T-cell (primary cell): ENCODE measurements around the gene KRTAP10-3. TPM values are rescaled to one million over a fixed set of nuclear protein-coding genes. Genes with fewer than 3 reads are reported as not detected.

Experiments used
- ATAC-seq, 4 experiments: fragments of 200-7000 bp in 3 of 4; fragments of 150-1000 bp in 1 of 4; cut with Tn5 transposase; replicated peaks in 1 of 4; 1 replicate in 3 of 4; 2 replicates in 1 of 4; pipeline ENCODE4 v1.10.0; 2021; ENCODE audit warnings: moderate library complexity in 3 of 4, mild to moderate bottlenecking in 2 of 4, moderate number of reproducible peaks in 1 of 4
- CTCF ChIA-PET, 2 donors: fragments of 300-600 bp; sonication (Branson Sonifier 250); formaldehyde crosslinking; loops; one replicate each; lab custom pipeline; 2022; ENCODE audit warnings: antibody characterized with exemption in 2 of 2; lab: Charles Lee
- POLR2A ChIA-PET, 2 donors: fragments of 300-600 bp; sonication (Branson Sonifier 250); formaldehyde crosslinking; loops; one replicate each; lab custom pipeline; 2022; ENCODE audit warnings: antibody characterized with exemption in 2 of 2; lab: Charles Lee
- DNase-seq, 35 experiments: peaks; one replicate each; pipeline versions ENCODE4 v3.0.0 to v3.0.0-alpha.2; 2013 to 2023
- H3K27ac ChIP-seq: one replicate; pipeline ENCODE4 v1.5.1; 2013; ENCODE audit warnings: low read length
- H3K27me3 ChIP-seq, 2 experiments: replicated peaks in 1 of 2; 1 replicate in 1 of 2; 2 replicates in 1 of 2; pipeline versions ENCODE4 v1.6.1 to v1.7.0; 2013; ENCODE audit warnings: low read length in 1 of 2, mixed read lengths in 1 of 2; ENCODE audit not compliant: control insufficient read depth in 2 of 2, insufficient read depth in 2 of 2; ENCODE audit errors: extremely low read depth in 1 of 2
- H3K36me3 ChIP-seq, 2 donors: 1 replicate in 1 of 2; 2 replicates in 1 of 2; pipeline versions ENCODE4 v1.6.1 to v1.7.0; 2013; ENCODE audit warnings: low read length in 1 of 2; ENCODE audit not compliant: control insufficient read depth in 2 of 2, insufficient read depth in 1 of 2; ENCODE audit errors: extremely low read depth in 1 of 2
- H3K4me1 ChIP-seq, 2 experiments: 1 replicate in 1 of 2; 2 replicates in 1 of 2; pipeline versions ENCODE4 v1.6.1 to v1.7.0; 2013; ENCODE audit warnings: low read length in 2 of 2, mixed read lengths in 1 of 2; ENCODE audit not compliant: insufficient read depth in 2 of 2, control insufficient read depth in 1 of 2; ENCODE audit errors: extremely low read depth in 1 of 2
- H3K4me3 ChIP-seq, 2 donors: 1 replicate in 1 of 2; 2 replicates in 1 of 2; pipeline versions ENCODE4 v1.5.1 to v1.7.0; 2013; ENCODE audit warnings: mild to moderate bottlenecking in 2 of 2, low read length in 1 of 2, moderate library complexity in 1 of 2; ENCODE audit not compliant: control insufficient read depth in 1 of 2; ENCODE audit errors: extremely low read depth in 1 of 2
- H3K9me3 ChIP-seq: 2 replicates; pipeline ENCODE4 v1.7.0; 2013
- H3K27ac Mint-ChIP-seq, 2 donors: one replicate each; pipeline ENCODE4 v1.8.0; 2020 to 2021; ENCODE audit warnings: mild to moderate bottlenecking in 2 of 2, mixed read lengths in 2 of 2
- H3K27me3 Mint-ChIP-seq, 2 donors: one replicate each; pipeline ENCODE4 v1.8.0; 2021 to 2022; ENCODE audit warnings: mixed read lengths in 2 of 2
- H3K36me3 Mint-ChIP-seq: one replicate; pipeline ENCODE4 v1.8.0; 2021; ENCODE audit warnings: mixed read lengths
- H3K4me1 Mint-ChIP-seq, 3 donors: one replicate each; pipeline ENCODE4 v1.8.0; 2020 to 2022; ENCODE audit warnings: mixed read lengths in 3 of 3, mild to moderate bottlenecking in 1 of 3
- H3K4me3 Mint-ChIP-seq, 3 donors: one replicate each; pipeline ENCODE4 v1.8.0; 2020 to 2022; ENCODE audit warnings: mild to moderate bottlenecking in 3 of 3, mixed read lengths in 3 of 3, moderate library complexity in 3 of 3
- H3K9me3 Mint-ChIP-seq, 3 donors: one replicate each; pipeline ENCODE4 v1.8.0; 2020 to 2022; ENCODE audit warnings: mixed read lengths in 3 of 3
- WGBS: methylation state at CpG from one replicate; pipeline ENCODE4 v1.1.5; 2013; ENCODE audit warnings: missing lambda C conversion rate; ENCODE audit not compliant: insufficient coverage; 5-methylcytosine and 5-hydroxymethylcytosine counted together
- total RNA-seq, 35 experiments: library from RNA in 6 of 35; stranded (reverse) in 6 of 35; fragments of 120-200 nt in 1 of 35; gene quantifications; one replicate each; pipeline versions ENCODE4 v1.2.1 to v1.2.4 and lab custom pipeline; 2013 to 2026

Gene KRTAP10-3, protein sequence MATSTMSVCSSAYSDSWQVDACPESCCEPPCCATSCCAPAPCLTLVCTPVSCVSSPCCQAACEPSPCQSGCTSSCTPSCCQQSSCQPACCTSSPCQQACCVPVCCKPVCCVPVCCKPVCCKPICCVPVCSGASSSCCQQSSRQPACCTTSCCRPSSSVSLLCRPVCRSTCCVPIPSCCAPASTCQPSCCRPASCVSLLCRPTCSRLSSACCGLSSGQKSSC
- total RNA-seq (not detected), total RNA-seq (lab: John Stamatoyannopoulos, UW) (0 to 0.06 (median 0) reads per million in 29 experiments)
- not detected for total RNA-seq (2013)

DNA sequence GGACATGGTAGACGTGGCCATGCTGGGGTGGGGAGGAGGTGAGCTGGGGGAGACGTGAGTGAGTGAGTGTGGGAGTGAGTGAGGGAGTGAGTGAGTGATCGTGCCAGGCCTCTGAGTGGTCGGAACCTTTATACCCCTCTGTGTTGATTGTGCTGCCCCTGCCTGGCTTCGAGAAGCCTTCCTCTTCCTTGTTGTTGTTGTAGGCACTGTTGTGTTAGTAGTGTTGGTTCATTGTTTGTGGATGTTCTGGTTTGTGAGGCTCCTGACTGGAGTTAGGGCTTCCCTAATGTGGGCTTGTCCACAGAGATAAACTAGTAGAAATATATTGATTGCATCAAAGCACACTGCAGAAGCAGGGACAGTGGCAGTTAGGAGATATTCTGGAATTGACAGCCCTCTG is at the start of gene KRTAP10-3:
KRTAP10-3 (minus strand) TSS at position 101 of the 400 bp plus-strand sequence; CDS start at position 21, 80 bp downstream.
- POLR2A ChIA-PET: no interaction called here
- no peak for DNase-seq
- H3K9me3 Mint-ChIP-seq: peaks cover 12 to 33% (median 15%) of the 10 kb centered on the region in 3 donors

DNA sequence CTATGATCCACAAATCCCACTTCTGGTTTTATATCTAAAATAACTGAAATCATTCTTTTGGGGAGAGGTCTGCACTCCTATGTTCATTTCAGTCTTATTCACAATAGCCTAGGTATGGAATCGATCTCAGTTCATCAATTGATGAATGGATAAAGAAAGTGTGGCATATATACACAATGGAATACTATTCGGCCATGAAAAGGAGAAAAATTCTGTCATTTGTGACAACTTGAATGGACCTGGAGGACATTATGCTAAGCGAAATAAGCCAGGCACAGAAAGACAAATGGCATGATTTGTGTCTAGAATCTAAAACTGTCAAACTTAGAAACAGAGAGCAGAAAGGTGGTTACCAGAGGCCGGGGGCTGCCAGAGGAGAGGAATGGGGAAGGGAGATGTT is 47.9 kb upstream of the KRTAP10-3 start:
- Histone ChIP-seq H3K4me1 (no peaks in the 10 kb centered on the region), H3K36me3 (no peaks in the 10 kb centered on the region), H3K9me3 (no peaks in the 10 kb centered on the region), H3K4me3 (no peak overlapping the region), H3K27me3 (peaks cover 0 to 24% of the 10 kb centered on the region in 2 experiments), H3K27ac (no peak overlapping the region)
- peaks cover 12 to 30% (median 16%) of the 10 kb centered on the region in 3 donors for H3K9me3 Mint-ChIP-seq
- ChIA-PET POLR2A (no interaction called here), CTCF (no interaction called here)
- 75% methylated on average over 2 of the region's 4 CpGs for WGBS
- H3K4me1 Mint-ChIP-seq: peaks cover 0 to 5% (median 0%) of the 10 kb centered on the region in 3 donors
- no peak for ATAC-seq
- H3K27me3 Mint-ChIP-seq: peaks cover 6 to 18% of the 10 kb centered on the region in 2 donors
- no peak for DNase-seq
- no peak overlapping the region for H3K27ac Mint-ChIP-seq
- H3K36me3 Mint-ChIP-seq: peaks cover 6% of the 10 kb centered on the region
- no peak overlapping the region for H3K4me3 Mint-ChIP-seq

More for the DNA sequence above, at the start of gene KRTAP10-3:
- CTCF ChIA-PET: no interaction called here
- Histone ChIP-seq H3K4me1 (no peaks in the 10 kb centered on the region), H3K36me3 (no peaks in the 10 kb centered on the region), H3K9me3 (no peaks in the 10 kb centered on the region), H3K27me3 (peaks cover 2 to 7% of the 10 kb centered on the region in 2 experiments), H3K27ac (no peak within 1 kb of the TSS), H3K4me3 (no peak within 1 kb of the TSS)
- H3K4me3 Mint-ChIP-seq: no peak within 1 kb of the TSS
- 100% methylated on average over 2 of the region's 5 CpGs for WGBS
- H3K4me1 Mint-ChIP-seq: peaks cover 0 to 5% (median 0%) of the 10 kb centered on the region in 3 donors
- ATAC-seq: no peak
- H3K27ac Mint-ChIP-seq: no peak within 1 kb of the TSS
- peaks cover 9% of the 10 kb centered on the region for H3K36me3 Mint-ChIP-seq
- peaks cover 0 to 5% of the 10 kb centered on the region in 2 donors for H3K27me3 Mint-ChIP-seq

DNA sequence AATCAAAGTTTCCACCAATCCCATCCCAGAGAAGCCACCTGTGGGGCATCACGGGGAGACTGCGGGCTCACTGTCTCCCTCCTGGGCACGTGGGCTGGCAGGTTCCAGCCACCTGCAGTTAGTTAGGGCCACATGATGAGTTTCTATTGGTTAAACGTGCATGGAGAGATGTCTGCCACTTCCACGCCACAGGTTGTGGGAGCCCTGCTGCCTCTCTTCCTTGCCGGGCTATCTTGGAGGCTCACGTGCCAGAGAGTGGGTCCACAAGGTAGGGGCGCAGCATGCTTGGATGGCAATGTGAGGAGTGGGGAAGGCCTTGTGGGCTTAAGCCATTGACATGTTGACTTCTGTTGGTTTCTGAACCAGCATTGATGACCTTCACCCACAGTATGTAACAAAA is 45.3 kb upstream of the KRTAP10-3 start:
- no peaks in the 10 kb centered on the region for H3K36me3 ChIP-seq
- no peak for DNase-seq
- H3K9me3 Mint-ChIP-seq: peaks cover 2 to 8% (median 3%) of the 10 kb centered on the region in 3 donors
- ChIA-PET CTCF (no interaction called here), POLR2A (no interaction called here)
- H3K4me3 Mint-ChIP-seq: no peak overlapping the region
- peaks cover 0 to 28% of the 10 kb centered on the region in 2 experiments for H3K27me3 ChIP-seq
- no peaks in the 10 kb centered on the region for H3K4me1 ChIP-seq
- ATAC-seq: no peak
- WGBS: 91% methylated on average over 2 of the region's 8 CpGs
- no peaks in the 10 kb centered on the region for H3K9me3 ChIP-seq
- H3K36me3 Mint-ChIP-seq: peaks cover 3% of the 10 kb centered on the region
- peak overlapping the region in 1 of 2 donors; percentile 23 for H3K4me3 ChIP-seq
- H3K27me3 Mint-ChIP-seq: peaks cover 6 to 21% of the 10 kb centered on the region in 2 donors
- no peak overlapping the region for H3K27ac Mint-ChIP-seq
- H3K27ac ChIP-seq: no peak overlapping the region
- peaks cover 0 to 5% (median 0%) of the 10 kb centered on the region in 3 donors for H3K4me1 Mint-ChIP-seq

DNA sequence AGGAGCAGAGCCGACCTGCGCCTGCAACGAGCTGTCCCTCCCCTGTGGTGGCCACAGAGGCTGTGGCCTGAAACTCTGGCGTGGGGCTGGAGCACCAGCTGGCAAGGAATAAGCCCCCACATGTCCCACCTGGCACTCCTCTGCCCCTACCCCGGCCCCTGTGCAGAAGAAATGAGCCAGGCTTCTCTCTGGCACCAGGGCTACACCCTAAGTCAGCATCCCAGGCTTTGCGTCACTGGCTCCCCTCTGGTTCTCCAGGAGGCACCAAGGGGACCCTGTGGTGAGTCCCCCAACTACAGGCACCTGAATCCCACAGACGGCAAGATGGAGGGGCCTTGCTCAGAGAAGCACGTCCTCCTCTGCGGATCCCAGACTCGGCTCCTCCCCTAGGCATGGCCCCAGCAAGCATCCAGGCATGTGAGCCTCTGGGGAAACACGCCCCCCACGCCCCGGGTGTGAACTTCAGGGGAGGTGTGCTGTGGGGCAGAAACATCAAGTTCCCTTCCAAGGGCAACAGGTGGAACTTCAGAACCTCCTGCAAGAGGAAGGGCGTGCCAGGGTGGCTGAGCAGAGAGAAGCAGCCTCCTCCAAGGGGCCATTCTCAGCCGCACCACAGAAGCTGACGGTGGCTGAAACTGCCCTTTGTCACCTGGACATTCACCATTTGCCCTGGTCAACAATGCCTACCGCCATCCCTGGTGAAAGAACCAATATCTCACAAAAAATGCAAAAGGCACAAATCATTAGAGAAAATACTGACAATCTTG is 44.7 kb upstream of the KRTAP10-3 start:
- H3K9me3 ChIP-seq: no peaks in the 10 kb centered on the region
- H3K27ac Mint-ChIP-seq: no peak overlapping the region
- WGBS: 61% methylated on average over 15 of the region's 17 CpGs
- DNase-seq: no peak
- H3K4me3 Mint-ChIP-seq: no peak overlapping the region
- peaks cover 6 to 20% of the 10 kb centered on the region in 2 donors for H3K27me3 Mint-ChIP-seq
- H3K4me1 Mint-ChIP-seq: peaks cover 0 to 5% (median 0%) of the 10 kb centered on the region in 3 donors
- POLR2A ChIA-PET: no interaction called here
- H3K27ac ChIP-seq: no peak overlapping the region
- peak overlapping the region in 1 of 2 donors; percentile 23 for H3K4me3 ChIP-seq
- no peak for ATAC-seq
- CTCF ChIA-PET: no interaction called here
- H3K36me3 ChIP-seq: no peaks in the 10 kb centered on the region
- H3K9me3 Mint-ChIP-seq: peaks cover 5 to 12% (median 6%) of the 10 kb centered on the region in 3 donors
- no peaks in the 10 kb centered on the region for H3K4me1 ChIP-seq
- peaks cover 0 to 28% of the 10 kb centered on the region in 2 experiments for H3K27me3 ChIP-seq
- H3K36me3 Mint-ChIP-seq: peaks cover 5% of the 10 kb centered on the region

DNA sequence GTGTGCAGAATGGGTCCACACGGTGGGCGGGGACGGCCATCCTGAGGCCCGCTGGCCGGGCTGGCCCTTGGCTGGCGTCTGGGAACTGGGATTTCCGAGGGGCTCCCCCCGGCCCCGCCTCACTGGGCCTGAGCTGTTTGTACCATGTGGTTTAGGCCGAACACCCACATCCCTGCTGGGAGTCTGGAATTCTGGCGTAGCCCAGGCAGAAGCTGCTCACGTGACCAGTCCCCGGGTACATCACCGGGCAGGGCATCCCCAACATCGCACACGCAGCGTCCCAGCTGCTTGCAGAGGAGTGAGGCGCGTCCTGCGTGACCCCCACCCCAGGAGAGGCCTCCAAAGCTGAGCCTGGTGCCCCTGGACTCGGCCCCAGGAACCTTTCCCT is 43.9 kb upstream of the KRTAP10-3 start:
- peaks cover 0 to 28% of the 10 kb centered on the region in 2 experiments for H3K27me3 ChIP-seq
- 87% methylated on average over 20 of the region's 21 CpGs for WGBS
- DNase-seq: no peak
- H3K27ac ChIP-seq: no peak overlapping the region
- POLR2A ChIA-PET: no interaction called here
- no peaks in the 10 kb centered on the region for H3K36me3 ChIP-seq
- Mint-ChIP-seq H3K4me3 (no peak overlapping the region), H3K27me3 (peaks cover 3 to 19% of the 10 kb centered on the region in 2 donors), H3K9me3 (peaks cover 5 to 16% (median 6%) of the 10 kb centered on the region in 3 donors), H3K4me1 (peaks cover 0 to 5% (median 0%) of the 10 kb centered on the region in 3 donors), H3K36me3 (peaks cover 5% of the 10 kb centered on the region), H3K27ac (no peak overlapping the region)
- no peaks in the 10 kb centered on the region for H3K9me3 ChIP-seq
- no peak overlapping the region for H3K4me3 ChIP-seq
- CTCF ChIA-PET: no interaction called here
- no peaks in the 10 kb centered on the region for H3K4me1 ChIP-seq
- ATAC-seq: no peak

DNA sequence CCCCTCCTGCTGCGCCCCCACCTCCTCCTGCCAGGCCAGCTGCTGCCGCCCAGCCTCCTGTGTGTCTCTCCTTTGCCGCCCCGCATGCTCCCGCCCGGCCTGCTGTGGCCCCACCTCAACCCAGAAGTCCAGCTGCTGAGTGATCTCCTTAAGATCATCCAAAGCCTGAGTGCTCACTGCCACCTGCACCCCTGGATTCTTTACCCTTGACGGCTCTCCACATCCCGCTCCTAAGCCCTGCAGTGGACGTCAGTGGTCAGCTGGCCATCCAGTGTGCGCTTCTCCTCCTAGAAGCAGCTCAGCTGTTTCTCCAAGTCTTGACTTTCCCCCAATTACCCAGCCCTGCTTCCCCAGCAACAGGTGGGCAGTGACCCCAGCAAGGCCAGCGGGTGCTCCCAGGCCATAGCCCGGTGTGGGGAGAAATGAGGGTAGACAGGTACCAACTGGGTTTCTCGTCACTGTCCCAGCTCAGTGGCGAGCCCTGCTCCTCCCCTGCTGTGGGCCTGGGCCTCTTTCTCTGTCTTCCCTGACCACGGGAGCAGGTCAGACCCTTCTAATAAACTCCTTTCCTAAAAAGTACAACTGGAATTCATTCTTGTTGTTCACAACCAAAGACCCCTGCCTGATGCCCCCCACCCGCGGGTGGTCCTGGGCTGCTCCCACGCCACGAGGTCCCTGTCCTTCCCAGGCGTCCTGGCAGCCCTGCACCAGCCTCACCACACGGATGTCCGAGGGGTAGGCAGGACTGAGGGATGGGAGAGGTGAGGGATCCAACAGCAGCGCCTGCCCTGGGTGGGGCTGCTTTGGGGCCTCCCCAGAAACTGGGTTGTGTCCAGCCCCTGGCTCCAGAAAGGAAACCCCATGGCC is 43.2 kb upstream of the KRTAP10-3 start:
- peaks cover 5 to 16% (median 6%) of the 10 kb centered on the region in 3 donors for H3K9me3 Mint-ChIP-seq
- no peak for ATAC-seq
- peaks cover 5% of the 10 kb centered on the region for H3K36me3 Mint-ChIP-seq
- DNase-seq: no peak
- no peak overlapping the region for H3K27ac ChIP-seq
- H3K27ac Mint-ChIP-seq: no peak overlapping the region
- no peaks in the 10 kb centered on the region for H3K9me3 ChIP-seq
- ChIA-PET CTCF (no interaction called here), POLR2A (no interaction called here)
- peaks cover 3 to 19% of the 10 kb centered on the region in 2 donors for H3K27me3 Mint-ChIP-seq
- H3K36me3 ChIP-seq: no peaks in the 10 kb centered on the region
- peaks cover 0 to 28% of the 10 kb centered on the region in 2 experiments for H3K27me3 ChIP-seq
- H3K4me3 ChIP-seq: no peak overlapping the region
- H3K4me1 Mint-ChIP-seq: peaks cover 0 to 5% (median 0%) of the 10 kb centered on the region in 3 donors
- 86% methylated on average over 15 of the region's 23 CpGs for WGBS
- no peak overlapping the region for H3K4me3 Mint-ChIP-seq
- no peaks in the 10 kb centered on the region for H3K4me1 ChIP-seq
